ENCODE data around the gene C1QTNF9.

Gene C1QTNF9

DNA sequence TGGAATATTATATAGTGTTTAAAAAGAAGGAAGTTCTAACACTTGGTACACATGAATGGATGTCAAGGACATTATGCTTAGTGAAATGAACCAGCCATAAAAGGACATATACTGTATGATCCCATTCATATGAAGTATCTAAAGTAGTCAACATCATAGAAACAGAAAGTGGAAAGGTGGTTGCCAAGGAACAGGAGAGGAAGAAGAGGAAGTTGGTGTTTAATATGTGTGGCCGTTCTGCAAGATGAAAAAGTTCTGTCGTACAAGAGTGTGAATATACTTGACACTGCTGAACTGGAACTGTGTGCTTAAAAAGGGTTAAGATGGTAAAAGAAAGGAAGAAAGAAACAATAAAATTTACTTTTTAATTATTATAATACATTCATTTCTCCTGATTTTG is 33.1 kb upstream of the C1QTNF9 start:
- TF ChIP-seq RAD21 (IDR thresholded peaks at IDR 0.05; ENCODE audit: low read depth) (no peak), CREB1 (IDR thresholded peaks at IDR 0.05; ENCODE audit: low read depth) (no peak), CEBPB (IDR thresholded peaks at IDR 0.05) (no peak), EGR1 (IDR thresholded peaks at IDR 0.05) (no peak), EP300 (IDR thresholded peaks at IDR 0.05; ENCODE audit: borderline replicate concordance) (no peak), NFIC (IDR thresholded peaks at IDR 0.05) (no peak), TAF1 (IDR thresholded peaks at IDR 0.05; ENCODE audit: low read depth) (no peak), TEAD4 (IDR thresholded peaks at IDR 0.05) (no peak), FOXM1 (IDR thresholded peaks at IDR 0.05; ENCODE audit: borderline replicate concordance, low read depth) (no peak)
- TF ChIP-seq, protein P1, sequence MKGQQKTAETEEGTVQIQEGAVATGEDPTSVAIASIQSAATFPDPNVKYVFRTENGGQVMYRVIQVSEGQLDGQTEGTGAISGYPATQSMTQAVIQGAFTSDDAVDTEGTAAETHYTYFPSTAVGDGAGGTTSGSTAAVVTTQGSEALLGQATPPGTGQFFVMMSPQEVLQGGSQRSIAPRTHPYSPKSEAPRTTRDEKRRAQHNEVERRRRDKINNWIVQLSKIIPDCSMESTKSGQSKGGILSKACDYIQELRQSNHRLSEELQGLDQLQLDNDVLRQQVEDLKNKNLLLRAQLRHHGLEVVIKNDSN (IDR thresholded peaks at IDR 0.05), result no peak
- TF ChIP-seq, protein P2, sequence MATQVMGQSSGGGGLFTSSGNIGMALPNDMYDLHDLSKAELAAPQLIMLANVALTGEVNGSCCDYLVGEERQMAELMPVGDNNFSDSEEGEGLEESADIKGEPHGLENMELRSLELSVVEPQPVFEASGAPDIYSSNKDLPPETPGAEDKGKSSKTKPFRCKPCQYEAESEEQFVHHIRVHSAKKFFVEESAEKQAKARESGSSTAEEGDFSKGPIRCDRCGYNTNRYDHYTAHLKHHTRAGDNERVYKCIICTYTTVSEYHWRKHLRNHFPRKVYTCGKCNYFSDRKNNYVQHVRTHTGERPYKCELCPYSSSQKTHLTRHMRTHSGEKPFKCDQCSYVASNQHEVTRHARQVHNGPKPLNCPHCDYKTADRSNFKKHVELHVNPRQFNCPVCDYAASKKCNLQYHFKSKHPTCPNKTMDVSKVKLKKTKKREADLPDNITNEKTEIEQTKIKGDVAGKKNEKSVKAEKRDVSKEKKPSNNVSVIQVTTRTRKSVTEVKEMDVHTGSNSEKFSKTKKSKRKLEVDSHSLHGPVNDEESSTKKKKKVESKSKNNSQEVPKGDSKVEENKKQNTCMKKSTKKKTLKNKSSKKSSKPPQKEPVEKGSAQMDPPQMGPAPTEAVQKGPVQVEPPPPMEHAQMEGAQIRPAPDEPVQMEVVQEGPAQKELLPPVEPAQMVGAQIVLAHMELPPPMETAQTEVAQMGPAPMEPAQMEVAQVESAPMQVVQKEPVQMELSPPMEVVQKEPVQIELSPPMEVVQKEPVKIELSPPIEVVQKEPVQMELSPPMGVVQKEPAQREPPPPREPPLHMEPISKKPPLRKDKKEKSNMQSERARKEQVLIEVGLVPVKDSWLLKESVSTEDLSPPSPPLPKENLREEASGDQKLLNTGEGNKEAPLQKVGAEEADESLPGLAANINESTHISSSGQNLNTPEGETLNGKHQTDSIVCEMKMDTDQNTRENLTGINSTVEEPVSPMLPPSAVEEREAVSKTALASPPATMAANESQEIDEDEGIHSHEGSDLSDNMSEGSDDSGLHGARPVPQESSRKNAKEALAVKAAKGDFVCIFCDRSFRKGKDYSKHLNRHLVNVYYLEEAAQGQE (IDR thresholded peaks at IDR 0.05; ENCODE audit: low read depth), result no peak
- TF ChIP-seq, protein P3, sequence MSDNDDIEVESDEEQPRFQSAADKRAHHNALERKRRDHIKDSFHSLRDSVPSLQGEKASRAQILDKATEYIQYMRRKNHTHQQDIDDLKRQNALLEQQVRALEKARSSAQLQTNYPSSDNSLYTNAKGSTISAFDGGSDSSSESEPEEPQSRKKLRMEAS (IDR thresholded peaks at IDR 0.05), result no peak

DNA sequence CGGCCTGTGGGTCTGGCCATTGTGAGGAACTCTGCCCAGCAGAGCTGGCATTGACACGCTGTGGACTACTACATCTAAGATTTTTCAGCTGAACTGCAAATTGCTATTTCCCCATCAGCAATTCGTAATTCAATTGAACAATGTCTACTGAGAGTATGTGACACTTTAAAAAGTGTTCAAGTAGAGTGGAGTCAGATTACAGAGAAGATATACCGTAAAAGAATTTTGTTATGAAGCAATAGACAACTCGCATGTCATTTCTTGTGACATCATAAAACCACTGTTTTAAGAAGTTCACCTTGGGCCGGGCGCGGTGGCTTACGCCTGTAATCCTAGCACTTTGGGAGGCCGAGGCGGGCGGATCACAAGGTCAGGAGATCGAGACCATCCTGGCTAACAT is 32.5 kb upstream of the C1QTNF9 start:
- TF ChIP-seq TEAD4 (IDR thresholded peaks at IDR 0.05) (no peak), EP300 (IDR thresholded peaks at IDR 0.05; ENCODE audit: borderline replicate concordance) (no peak), CREB1 (IDR thresholded peaks at IDR 0.05; ENCODE audit: low read depth) (no peak)
- TF ChIP-seq, protein P1 (IDR thresholded peaks at IDR 0.05), result no peak

DNA sequence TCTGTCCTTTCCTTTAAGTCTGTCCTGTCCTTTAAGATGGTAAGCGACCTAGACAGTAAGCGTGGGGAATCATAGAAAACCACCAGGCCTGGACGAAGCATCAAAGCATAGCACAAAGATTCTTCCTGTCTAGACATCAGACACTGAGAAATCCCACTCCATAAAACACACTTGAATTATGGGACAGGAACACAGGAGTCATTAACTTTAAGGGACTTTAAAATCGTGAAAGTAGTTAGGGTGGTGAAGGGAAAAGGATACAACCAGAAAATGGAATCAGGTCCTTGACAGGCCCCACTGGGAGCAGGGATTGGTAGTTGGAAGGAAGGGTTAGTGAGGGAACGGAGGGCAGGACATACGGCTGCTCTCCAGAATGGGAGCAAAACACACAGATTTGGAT is 31.6 kb upstream of the C1QTNF9 start:
- TF ChIP-seq, protein P1 (IDR thresholded peaks at IDR 0.05), result no peak
- TF ChIP-seq ZBTB7A (IDR thresholded peaks at IDR 0.05; ENCODE audit: low read depth), result no peak
- no peak for TF ChIP-seq CREB1 (IDR thresholded peaks at IDR 0.05; ENCODE audit: low read depth)
- no peak for TF ChIP-seq CEBPB (IDR thresholded peaks at IDR 0.05)
- TF ChIP-seq RAD21 (IDR thresholded peaks at IDR 0.05; ENCODE audit: low read depth), result no peak

DNA sequence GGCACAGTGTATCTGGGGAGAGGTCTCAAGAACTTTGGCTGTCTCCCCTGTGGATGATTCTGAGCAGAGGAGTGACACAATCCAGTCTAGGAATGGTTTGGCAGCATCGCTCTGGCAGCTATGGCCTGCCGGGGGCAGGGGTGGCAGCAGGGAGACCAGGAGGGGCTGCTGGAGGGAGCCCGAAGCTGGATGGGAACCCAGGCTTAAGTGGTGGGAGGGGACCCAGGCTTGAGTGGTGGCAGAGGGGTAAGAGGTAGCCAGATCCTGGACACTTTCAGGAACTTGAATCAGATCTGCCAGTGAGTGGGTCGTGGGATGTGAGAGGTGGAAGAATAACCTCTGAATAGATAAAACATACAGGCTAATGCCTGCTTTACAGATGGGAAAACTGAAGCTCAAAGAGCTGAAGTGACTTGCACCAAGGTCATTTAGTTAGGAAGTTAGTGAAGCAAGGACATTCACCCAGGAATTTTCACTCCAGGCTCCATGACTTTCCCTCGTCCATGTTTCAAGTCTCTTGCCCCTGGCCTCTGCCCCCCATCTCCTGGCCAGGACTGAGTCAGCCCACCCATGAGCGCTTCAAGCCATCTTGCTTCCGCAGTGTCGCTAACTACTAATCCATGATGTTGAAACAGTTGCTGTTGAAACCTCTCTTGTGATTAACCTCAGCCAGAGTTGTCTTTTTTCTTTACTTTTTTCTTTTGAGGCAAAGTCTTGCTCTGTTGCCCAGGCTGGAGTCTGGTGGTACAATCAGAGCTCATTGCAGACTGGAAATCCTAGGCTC is 29.9 kb upstream of the C1QTNF9 start:
- no peak for TF ChIP-seq FOXM1 (IDR thresholded peaks at IDR 0.05; ENCODE audit: borderline replicate concordance, low read depth)
- no peak for TF ChIP-seq NFIC (IDR thresholded peaks at IDR 0.05)
- no peak for TF ChIP-seq YY1 (IDR thresholded peaks at IDR 0.05; ENCODE audit: low read depth)
- TF ChIP-seq EGR1 (IDR thresholded peaks at IDR 0.05), result no peak
- TF ChIP-seq, protein P1 (IDR thresholded peaks at IDR 0.05), result no peak
- TF ChIP-seq CREB1 (IDR thresholded peaks at IDR 0.05; ENCODE audit: low read depth), result no peak
- TF ChIP-seq TEAD4 (IDR thresholded peaks at IDR 0.05), result no peak
- TF ChIP-seq, protein P2 (IDR thresholded peaks at IDR 0.05; ENCODE audit: low read depth), result no peak
- no peak for TF ChIP-seq CEBPB (IDR thresholded peaks at IDR 0.05)
- no peak for TF ChIP-seq TAF1 (IDR thresholded peaks at IDR 0.05; ENCODE audit: low read depth)
- no peak for TF ChIP-seq EP300 (IDR thresholded peaks at IDR 0.05; ENCODE audit: borderline replicate concordance)
- no peak for TF ChIP-seq TCF12 (IDR thresholded peaks at IDR 0.05; ENCODE audit: low read depth)

DNA sequence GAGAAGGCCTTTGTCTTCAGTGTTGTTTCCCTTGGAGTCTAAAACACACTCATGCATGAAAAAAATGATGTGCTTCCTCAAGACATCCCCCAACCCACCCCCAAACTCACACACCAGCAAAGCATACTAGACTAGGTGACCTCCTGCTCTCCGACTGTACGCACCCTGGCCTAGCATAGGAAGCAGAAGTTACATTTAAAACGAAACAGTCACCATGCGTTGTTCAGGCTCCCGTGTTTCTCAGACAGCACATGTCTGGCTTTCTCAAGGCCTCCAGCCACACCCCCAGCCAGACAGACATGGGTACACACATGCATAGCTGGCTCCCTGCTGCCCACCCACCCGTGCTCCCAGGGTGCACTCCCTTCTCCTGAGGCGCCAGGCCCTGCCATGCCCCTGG is 28.7 kb upstream of the C1QTNF9 start:
- TF ChIP-seq, protein P3 (IDR thresholded peaks at IDR 0.05), result no peak
- TF ChIP-seq CEBPB (IDR thresholded peaks at IDR 0.05), result no peak
- TF ChIP-seq EP300 (IDR thresholded peaks at IDR 0.05; ENCODE audit: borderline replicate concordance), result no peak
- TF ChIP-seq, protein P1 (IDR thresholded peaks at IDR 0.05), result no peak
- no peak for TF ChIP-seq RAD21 (IDR thresholded peaks at IDR 0.05; ENCODE audit: low read depth)
- TF ChIP-seq FOXM1 (IDR thresholded peaks at IDR 0.05; ENCODE audit: borderline replicate concordance, low read depth), result no peak
- no peak for TF ChIP-seq YY1 (IDR thresholded peaks at IDR 0.05; ENCODE audit: low read depth)
- no peak for TF ChIP-seq TEAD4 (IDR thresholded peaks at IDR 0.05)
- TF ChIP-seq, protein P2 (IDR thresholded peaks at IDR 0.05; ENCODE audit: low read depth), result no peak
- no peak for TF ChIP-seq CREB1 (IDR thresholded peaks at IDR 0.05; ENCODE audit: low read depth)
- no peak for TF ChIP-seq TAF1 (IDR thresholded peaks at IDR 0.05; ENCODE audit: low read depth)
- no peak for TF ChIP-seq TCF12 (IDR thresholded peaks at IDR 0.05; ENCODE audit: low read depth)
- TF ChIP-seq NFIC (IDR thresholded peaks at IDR 0.05), result no peak
- no peak for TF ChIP-seq ZBTB7A (IDR thresholded peaks at IDR 0.05; ENCODE audit: low read depth)
